ENCODE results near the gene CR1L.

GRCh38 chr1:207763091-207763490 lies 118.2 kb downstream of the CR1L start:
- TF ChIP-seq CTCF (IDR thresholded peaks at IDR 0.05; ENCODE audit: extremely low read depth in 1 of 2, insufficient read depth in 1 of 2, low read depth in 1 of 2, low read length in 2 of 2) (no peak), FOS (IDR thresholded peaks at IDR 0.05; ENCODE audit: borderline replicate concordance, insufficient read depth, low read length) (no peak)

Measured in endothelial cell of umbilical vein (primary cell).